ENCODE results near the gene KAT7. TPM values are rescaled to one million over a fixed set of nuclear protein-coding genes. Genes with fewer than 3 reads are reported as not detected.

Gene KAT7
- total and polyA plus RNA-seq, 2 of the 8 experiments (the other 6 are each of a cell fraction or from before 2014, with no cell fraction given): 90.9 to 139 TPM

DNA sequence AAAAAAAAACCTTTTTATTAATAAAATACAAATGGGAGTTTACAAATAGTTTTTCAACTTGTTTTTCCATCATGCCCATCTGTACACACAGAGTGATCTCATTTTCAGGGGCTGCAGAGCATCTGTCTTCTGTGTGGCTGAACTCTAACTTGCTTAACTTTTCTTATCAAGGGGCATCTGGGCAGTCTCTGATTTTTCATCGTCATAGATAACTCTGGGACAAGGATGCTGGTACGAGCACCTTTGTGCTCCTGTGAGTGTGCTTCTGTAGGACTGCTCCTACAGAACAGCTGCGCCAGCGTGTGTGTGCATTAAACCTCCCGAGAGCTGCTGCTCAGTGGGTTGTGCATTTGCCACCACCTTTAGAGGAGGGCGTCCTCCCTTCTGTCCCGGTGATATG is 94.0 kb downstream of the KAT7 start:
- H3K79me2 ChIP-seq (ENCODE audit: control insufficient read depth in 1 of 2, insufficient read depth in 2 of 2, low read length in 2 of 2): no peaks in the 10 kb centered on the region
- no peak overlapping the region for H3K4me3 ChIP-seq (ENCODE audit: extremely low read depth in 1 of 4, insufficient read depth in 2 of 4, low read depth in 3 of 4, low read length in 4 of 4)
- H3K56ac ChIP-seq (replicated peaks; ENCODE audit: insufficient read length, low read depth, low read length): no peak overlapping the region
- peaks cover 3 to 13% (median 9%) of the 10 kb centered on the region in 4 experiments for H3K4me1 ChIP-seq (replicated peaks in 1 of 4; ENCODE audit: control insufficient read depth in 3 of 4, insufficient read depth in 4 of 4, low read length in 3 of 4)
- no peak overlapping the region for H4K5ac ChIP-seq (ENCODE audit: insufficient read length, low read depth, low read length)
- H3K9ac ChIP-seq (replicated peaks in 1 of 4; ENCODE audit: extremely low read depth in 1 of 4, low read depth in 3 of 4, low read length in 3 of 4): no peak overlapping the region
- H4K8ac ChIP-seq (ENCODE audit: extremely low read depth, insufficient read depth, low read length): no peak overlapping the region
- no peak overlapping the region for H3K27ac ChIP-seq (ENCODE audit: low read depth, low read length)
- H3K36me3 ChIP-seq (ENCODE audit: control insufficient read depth in 2 of 4, insufficient read depth in 4 of 4, low read length in 3 of 4): no peaks in the 10 kb centered on the region
- no peaks in the 10 kb centered on the region for H4K20me1 ChIP-seq (replicated peaks in 1 of 2; ENCODE audit: control insufficient read depth in 1 of 2, insufficient read depth in 2 of 2, low read length in 2 of 2)
- H2BK15ac ChIP-seq (ENCODE audit: low read length): peak overlapping the region; percentile 53; the same call in 1 of the 2 replicates
- H3K9me3 ChIP-seq (ENCODE audit: insufficient read depth in 2 of 2, low read depth in 1 of 2, low read length in 1 of 2): no peaks in the 10 kb centered on the region
- H2BK20ac ChIP-seq (ENCODE audit: low read length): 0 out of 2 replicates have a peak overlapping the region, but pooled peaks have one; percentile 80
- H2BK5ac ChIP-seq (ENCODE audit: low read depth, low read length): no peak overlapping the region
- FAIRE-seq (no peak), DNase-seq (ENCODE audit: low read depth in 1 of 2, low spot score in 2 of 2) (no peak)
- no peak overlapping the region for H4K91ac ChIP-seq (replicated peaks; ENCODE audit: insufficient read length, low read length)
- H3K79me1 ChIP-seq (ENCODE audit: low read depth, low read length): no peaks in the 10 kb centered on the region
- peaks cover 4% of the 10 kb centered on the region; the same call in 1 of the 2 replicates for H3K23me2 ChIP-seq (ENCODE audit: low read depth, low read length)
- H2AK5ac ChIP-seq (ENCODE audit: low read depth, low read length): no peak overlapping the region
- no peak overlapping the region for H3K23ac ChIP-seq (ENCODE audit: insufficient read length)
- H2BK120ac ChIP-seq (replicated peaks; ENCODE audit: low read depth, low read length): no peak overlapping the region
- no peak overlapping the region for H3K4me2 ChIP-seq (ENCODE audit: insufficient read depth in 1 of 2, low read depth in 2 of 2, low read length in 2 of 2)
- POLR2A ChIA-PET (ENCODE audit: partially characterized antibody): interaction anchor here (1.0 kb wide), 1 partner anchor 15 kb away, joined by 3 read pairs; no protein-coding TSS in a partner anchor
- H3K4ac ChIP-seq (replicated peaks; ENCODE audit: insufficient read length, low read depth, low read length): no peak overlapping the region
- CTCF ChIA-PET (ENCODE audit: partially characterized antibody): interaction anchor here (0.5 to 10.0 kb wide), 12 partner anchors 9 to 532 kb away, joined by 3 to 109 read pairs (median 4); partner anchors contain the start of gene DLX3
- H3K27me3 ChIP-seq (replicated peaks in 1 of 4; ENCODE audit: control insufficient read depth in 3 of 4, extremely low read depth in 1 of 4, insufficient read depth in 3 of 4, low read length in 3 of 4): peaks cover 0 to 4% (median 1%) of the 10 kb centered on the region in 4 experiments; a peak in 5 of 7 replicates
- no peak overlapping the region for H3K14ac ChIP-seq (ENCODE audit: insufficient read length)
- H2AFZ ChIP-seq (ENCODE audit: low read length): no peak overlapping the region
- 89% methylated on average over 7 of the region's 7 CpGs; no CpG with 5 or more reads in 1 of the 2 experiments for WGBS, 2 experiments (ENCODE audit: extremely low coverage in 1 of 2, insufficient coverage in 1 of 2, insufficient read length in 1 of 2, insufficient replicate concordance in 2 of 2, low coverage in 1 of 2, low lambda C conversion rate in 2 of 2, missing lambda C conversion rate in 1 of 2)
- H2BK12ac ChIP-seq (ENCODE audit: low read depth, low read length): no peak overlapping the region; the same call in 1 of the 2 replicates
- peak overlapping the region; percentile 48; the same call in 1 of the 2 replicates for H3K18ac ChIP-seq (ENCODE audit: extremely low read depth, low read length)
- TF ChIP-seq CBX5 (IDR thresholded peaks at IDR 0.05; ENCODE audit: low read depth, low read length): no peak
- TF ChIP-seq JUND (IDR thresholded peaks at IDR 0.05; ENCODE audit: low read length): no peak
- TF ChIP-seq TAF1 (IDR thresholded peaks at IDR 0.05; ENCODE audit: low read depth, low read length): no peak
- TF ChIP-seq YY1 (IDR thresholded peaks at IDR 0.05; ENCODE audit: low read depth, low read length): no peak

Data from H1 (cell line).